CD14-positive monocyte (primary cell): ENCODE measurements around the gene FAM13A. TPM values are rescaled to one million over a fixed set of nuclear protein-coding genes. Genes with fewer than 3 reads are reported as not detected.
A peak's percentile ranks its signal among the peaks of the same experiment; 100 is the strongest.

Experiments
- DNase-seq, 3 donors: peaks; one replicate each; pipeline ENCODE4 v3.0.0-alpha.2; 2011 to 2022
- H2AFZ ChIP-seq: 2 replicates; pipeline ENCODE4 v1.6.0; 2012; ENCODE audit warnings: mild to moderate bottlenecking, low read depth, low read length, inconsistent platforms; ENCODE audit not compliant: insufficient read depth, poor library complexity, severe bottlenecking
- H3K27ac ChIP-seq, 2 donors: 1 replicate in 1 of 2; 2 replicates in 1 of 2; pipeline ENCODE4 v1.5.1; 2012 to 2013; ENCODE audit warnings: low read length in 2 of 2, control low read depth in 1 of 2, inconsistent platforms in 1 of 2, low read depth in 1 of 2, mild to moderate bottlenecking in 1 of 2
- H3K27me3 ChIP-seq, 2 donors: one replicate each; pipeline versions ENCODE4 v1.6.0 to v1.6.1; 2011 to 2013; ENCODE audit warnings: low read length in 2 of 2; ENCODE audit not compliant: control insufficient read depth in 2 of 2, insufficient read depth in 2 of 2
- H3K36me3 ChIP-seq, 2 donors: replicated peaks in 1 of 2; 1 replicate in 1 of 2; 2 replicates in 1 of 2; pipeline versions ENCODE4 v1.5.1 to v1.6.1; 2012 to 2013; ENCODE audit warnings: low read length in 2 of 2, control low read depth in 1 of 2, inconsistent platforms in 1 of 2, mild to moderate bottlenecking in 1 of 2; ENCODE audit not compliant: insufficient read depth in 2 of 2, control insufficient read depth in 1 of 2
- H3K4me1 ChIP-seq, 2 donors: 1 replicate in 1 of 2; 2 replicates in 1 of 2; pipeline versions ENCODE4 v1.5.1 to v1.6.1; 2012 to 2013; ENCODE audit warnings: low read length in 2 of 2, control low read depth in 1 of 2, inconsistent platforms in 1 of 2, mild to moderate bottlenecking in 1 of 2, moderate library complexity in 1 of 2; ENCODE audit not compliant: insufficient read depth in 2 of 2, control insufficient read depth in 1 of 2
- H3K4me2 ChIP-seq: replicated peaks from 2 replicates; pipeline ENCODE3; 2012; ENCODE audit warnings: low read length, moderate library complexity, mild to moderate bottlenecking; ENCODE audit not compliant: poor library complexity, severe bottlenecking; ENCODE audit errors: extremely low read depth
- H3K4me3 ChIP-seq, 3 experiments: fragments of 200-600 bp in 1 of 3; sonication (generic) in 1 of 3; replicated peaks in 1 of 3; 1 replicate in 2 of 3; 2 replicates in 1 of 3; pipeline ENCODE4 v1.5.1; 2011 to 2013; ENCODE audit warnings: low read length in 3 of 3, mild to moderate bottlenecking in 3 of 3, control low read depth in 2 of 3, low read depth in 2 of 3, inconsistent platforms in 1 of 3, moderate library complexity in 1 of 3
- H3K79me2 ChIP-seq: 2 replicates; pipeline ENCODE4 v1.6.0; 2012; ENCODE audit warnings: mild to moderate bottlenecking, control low read depth, inconsistent platforms, low read length, moderate library complexity; ENCODE audit not compliant: insufficient read depth
- H3K9ac ChIP-seq: 2 replicates; pipeline ENCODE4 v1.6.0; 2017; ENCODE audit warnings: low read length, mild to moderate bottlenecking; ENCODE audit not compliant: insufficient read depth, poor library complexity, severe bottlenecking
- H3K9me3 ChIP-seq, 2 donors: replicated peaks in 1 of 2; 1 replicate in 1 of 2; 2 replicates in 1 of 2; pipeline versions ENCODE4 v1.5.1 to v1.6.1; 2012 to 2013; ENCODE audit warnings: low read length in 2 of 2, control low read depth in 1 of 2; ENCODE audit not compliant: control insufficient read depth in 1 of 2, insufficient read depth in 1 of 2
- H4K20me1 ChIP-seq: 2 replicates; pipeline ENCODE4 v1.6.0; 2012; ENCODE audit warnings: mild to moderate bottlenecking, low read length, control low read depth, moderate library complexity; ENCODE audit not compliant: insufficient read depth
- H3K27ac Mint-ChIP-seq, 7 donors: one replicate each; pipeline ENCODE4 v1.8.0; 2020; ENCODE audit warnings: mild to moderate bottlenecking in 7 of 7, mixed read lengths in 7 of 7, moderate library complexity in 6 of 7, inconsistent platforms in 2 of 7
- H3K27me3 Mint-ChIP-seq, 3 donors: one replicate each; pipeline ENCODE4 v1.8.0; 2021 to 2022; ENCODE audit warnings: low read depth in 3 of 3, mild to moderate bottlenecking in 3 of 3, mixed read lengths in 3 of 3, moderate library complexity in 3 of 3, inconsistent platforms in 1 of 3
- H3K36me3 Mint-ChIP-seq, 2 donors: one replicate each; pipeline ENCODE4 v1.8.0; 2020; ENCODE audit warnings: mixed read lengths in 2 of 2, inconsistent platforms in 1 of 2, mild to moderate bottlenecking in 1 of 2
- H3K4me1 Mint-ChIP-seq: one replicate; pipeline ENCODE4 v1.8.0; 2020; ENCODE audit warnings: mild to moderate bottlenecking, mixed read lengths
- H3K4me3 Mint-ChIP-seq, 2 donors: one replicate each; pipeline ENCODE4 v1.8.0; 2020; ENCODE audit warnings: mild to moderate bottlenecking in 2 of 2, mixed read lengths in 2 of 2, moderate library complexity in 1 of 2
- H3K9me3 Mint-ChIP-seq, 7 donors: one replicate each; pipeline ENCODE4 v1.8.0; 2020 to 2022; ENCODE audit warnings: mixed read lengths in 7 of 7, mild to moderate bottlenecking in 6 of 7, moderate library complexity in 6 of 7, inconsistent platforms in 2 of 7
- CTCF ChIP-seq: fragments of 200-600 bp; IDR thresholded peaks from one replicate; pipeline ENCODE4 v1.8.0; 2022; ENCODE audit warnings: antibody characterized with exemption, mild to moderate bottlenecking
- WGBS: methylation state at CpG from one replicate; pipeline ENCODE4 v1.1.5; 2013; ENCODE audit warnings: missing lambda C conversion rate; ENCODE audit not compliant: insufficient coverage; 5-methylcytosine and 5-hydroxymethylcytosine counted together
- intact Hi-C, 2 donors: fragments of 100-400 bp; cut with micrococcal nuclease; formaldehyde crosslinking; loops; one replicate each; pipeline versions ENCODE4 v1.15.0 to v1.15.1; 2023
- polyA plus RNA-seq, 3 donors: library from polyadenylated mRNA; depleted of rRNA in 1 of 3; unstranded in 2 of 3; stranded (reverse) in 1 of 3; fragments of 300-500 nt in 2 of 3; fragments of >200 nt in 1 of 3; fragmentation: Illumina TruSeq in 2 of 3; gene quantifications; 1 replicate in 2 of 3; 2 replicates in 1 of 3; pipeline ENCODE4 v1.2.3, GENCODE V29; 2012 to 2021

The FAM13A gene
- polyA plus RNA-seq, 3 donors: 5.3 to 20.0 (median 6.5) TPM

- no peak overlapping the region for H3K4me3 ChIP-seq
- no peak overlapping the region for H3K27ac ChIP-seq
- Mint-ChIP-seq H3K4me1 (peaks cover 3% of the 10 kb centered on the region), H3K27me3 (peaks cover 0 to 2% (median 0%) of the 10 kb centered on the region in 3 donors), H3K9me3 (peaks cover 0 to 3% (median 0%) of the 10 kb centered on the region in 7 donors), H3K27ac (peak overlapping the region in 1 of 7 donors; percentile 41), H3K4me3 (no peak overlapping the region), H3K36me3 (no peaks in the 10 kb centered on the region)
- H3K4me1 ChIP-seq: no peaks in the 10 kb centered on the region
- no peak for TF ChIP-seq CTCF
- H2AFZ ChIP-seq: no peak overlapping the region
- no peak overlapping the region for H3K4me2 ChIP-seq
- H3K27me3 ChIP-seq: no peaks in the 10 kb centered on the region
- no peak overlapping the region for H3K9ac ChIP-seq
- 78% methylated on average over 4 of the region's 11 CpGs for WGBS
- H4K20me1 ChIP-seq: no peaks in the 10 kb centered on the region
- H3K36me3 ChIP-seq: no peaks in the 10 kb centered on the region
- intact Hi-C loops: loop anchor here in 1 of 2 donors (10.0 kb wide), 1 partner anchor 287 kb away; no protein-coding TSS in a partner anchor
- no peaks in the 10 kb centered on the region for H3K9me3 ChIP-seq
- H3K79me2 ChIP-seq: no peaks in the 10 kb centered on the region
- peak in 2 of 3 donors; percentile 11 to 57 for DNase-seq
Measured at GRCh38 chr4:89101256-89102161, 44.5 kb upstream of the FAM13A start.

DNA sequence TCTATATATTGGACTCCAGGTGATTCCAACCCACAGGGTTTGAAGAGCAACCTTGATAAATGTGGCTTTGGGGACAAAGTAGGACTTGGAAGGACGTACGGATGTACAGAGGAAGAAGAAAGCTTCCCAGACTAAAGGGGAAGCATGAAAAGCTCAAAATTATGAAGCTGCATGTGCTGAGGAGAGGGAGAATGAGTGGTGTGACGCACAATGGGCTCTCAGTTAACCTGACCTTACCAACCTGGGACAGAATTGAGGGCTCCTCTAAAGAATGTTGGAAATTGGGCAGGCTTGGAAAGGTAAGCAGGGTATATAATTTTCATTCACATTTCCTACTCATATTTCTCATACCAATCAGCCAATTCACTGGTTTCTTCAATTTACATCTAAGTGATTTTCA lies 43.9 kb upstream of the FAM13A start:
- Histone ChIP-seq H3K27ac (no peak overlapping the region), H3K36me3 (no peaks in the 10 kb centered on the region), H2AFZ (no peak overlapping the region), H3K9ac (no peak overlapping the region), H4K20me1 (no peaks in the 10 kb centered on the region), H3K4me2 (no peak overlapping the region), H3K4me1 (no peaks in the 10 kb centered on the region), H3K4me3 (no peak overlapping the region), H3K27me3 (no peaks in the 10 kb centered on the region), H3K79me2 (no peaks in the 10 kb centered on the region), H3K9me3 (no peaks in the 10 kb centered on the region)
- Mint-ChIP-seq H3K27me3 (peaks cover 0 to 2% (median 0%) of the 10 kb centered on the region in 3 donors), H3K27ac (peak overlapping the region in 3 of 7 donors; percentile 17 to 40 (median 37)), H3K4me3 (no peak overlapping the region), H3K4me1 (peaks cover 3% of the 10 kb centered on the region), H3K36me3 (no peaks in the 10 kb centered on the region), H3K9me3 (peaks cover 0 to 3% (median 0%) of the 10 kb centered on the region in 7 donors)
- WGBS: 44% methylated on average over 2 of the region's 3 CpGs
- DNase-seq: no peak
- intact Hi-C loops: loop anchor here in 1 of 2 donors (10.0 kb wide), 1 partner anchor 286 kb away; no protein-coding TSS in a partner anchor
- no peak for TF ChIP-seq CTCF
